ENCODE results near the gene COX19. TPM values are rescaled to one million over a fixed set of nuclear protein-coding genes. Genes with fewer than 3 reads are reported as not detected.
A peak's percentile ranks its signal among the peaks of the same experiment; 100 is the strongest.

COX19 gene
- polyA plus RNA-seq, 3 donors: 7.4 to 15.0 (median 7.6) TPM

GRCh38 chr7:1009747-1010146 lies 34.4 kb upstream of the COX19 start:
- Mint-ChIP-seq H3K36me3 (peaks cover 16 to 26% of the 10 kb centered on the region in 2 donors), H3K27me3 (ENCODE audit: low read depth in 3 of 3) (peaks cover 0 to 7% (median 0%) of the 10 kb centered on the region in 3 donors), H3K4me1 (peaks cover 3% of the 10 kb centered on the region), H3K27ac (peak overlapping the region in 1 of 7 donors; percentile 30), H3K4me3 (no peak overlapping the region), H3K9me3 (peaks cover 0 to 3% (median 2%) of the 10 kb centered on the region in 7 donors)
- Histone ChIP-seq H3K4me3 (replicated peaks in 1 of 3; ENCODE audit: low read depth in 2 of 3, low read length in 3 of 3) (no peak overlapping the region), H2AFZ (ENCODE audit: insufficient read depth, low read depth, low read length, poor library complexity, severe bottlenecking) (no peak overlapping the region), H3K9ac (ENCODE audit: insufficient read depth, low read length, poor library complexity, severe bottlenecking) (no peak overlapping the region), H3K4me2 (replicated peaks; ENCODE audit: extremely low read depth, low read length, poor library complexity, severe bottlenecking) (no peak overlapping the region), H3K9me3 (replicated peaks in 1 of 2; ENCODE audit: control insufficient read depth in 1 of 2, insufficient read depth in 1 of 2, low read length in 2 of 2) (no peaks in the 10 kb centered on the region), H3K27ac (ENCODE audit: low read depth in 1 of 2, low read length in 2 of 2) (no peak overlapping the region), H3K36me3 (replicated peaks in 1 of 2; ENCODE audit: control insufficient read depth in 1 of 2, insufficient read depth in 2 of 2, low read length in 2 of 2) (peaks cover 2 to 34% of the 10 kb centered on the region in 2 donors), H3K27me3 (ENCODE audit: control insufficient read depth in 2 of 2, insufficient read depth in 2 of 2, low read length in 2 of 2) (no peaks in the 10 kb centered on the region), H3K4me1 (ENCODE audit: control insufficient read depth in 1 of 2, insufficient read depth in 2 of 2, low read length in 2 of 2) (no peaks in the 10 kb centered on the region), H3K79me2 (ENCODE audit: insufficient read depth, low read length) (no peaks in the 10 kb centered on the region), H4K20me1 (ENCODE audit: insufficient read depth, low read length) (peaks cover 41% of the 10 kb centered on the region)
- DNase-seq: no peak
- intact Hi-C loops (cut with micrococcal nuclease): no loop called here
- WGBS (ENCODE audit: insufficient coverage): 98% methylated on average over 19 of the region's 22 CpGs
- TF ChIP-seq, protein P1, sequence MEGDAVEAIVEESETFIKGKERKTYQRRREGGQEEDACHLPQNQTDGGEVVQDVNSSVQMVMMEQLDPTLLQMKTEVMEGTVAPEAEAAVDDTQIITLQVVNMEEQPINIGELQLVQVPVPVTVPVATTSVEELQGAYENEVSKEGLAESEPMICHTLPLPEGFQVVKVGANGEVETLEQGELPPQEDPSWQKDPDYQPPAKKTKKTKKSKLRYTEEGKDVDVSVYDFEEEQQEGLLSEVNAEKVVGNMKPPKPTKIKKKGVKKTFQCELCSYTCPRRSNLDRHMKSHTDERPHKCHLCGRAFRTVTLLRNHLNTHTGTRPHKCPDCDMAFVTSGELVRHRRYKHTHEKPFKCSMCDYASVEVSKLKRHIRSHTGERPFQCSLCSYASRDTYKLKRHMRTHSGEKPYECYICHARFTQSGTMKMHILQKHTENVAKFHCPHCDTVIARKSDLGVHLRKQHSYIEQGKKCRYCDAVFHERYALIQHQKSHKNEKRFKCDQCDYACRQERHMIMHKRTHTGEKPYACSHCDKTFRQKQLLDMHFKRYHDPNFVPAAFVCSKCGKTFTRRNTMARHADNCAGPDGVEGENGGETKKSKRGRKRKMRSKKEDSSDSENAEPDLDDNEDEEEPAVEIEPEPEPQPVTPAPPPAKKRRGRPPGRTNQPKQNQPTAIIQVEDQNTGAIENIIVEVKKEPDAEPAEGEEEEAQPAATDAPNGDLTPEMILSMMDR (IDR thresholded peaks at IDR 0.05): no peak

- Histone ChIP-seq H4K20me1 (ENCODE audit: insufficient read depth, low read length) (peaks cover 32% of the 10 kb centered on the region), H2AFZ (ENCODE audit: insufficient read depth, low read depth, low read length, poor library complexity, severe bottlenecking) (no peak overlapping the region), H3K27me3 (ENCODE audit: control insufficient read depth in 2 of 2, insufficient read depth in 2 of 2, low read length in 2 of 2) (no peaks in the 10 kb centered on the region), H3K27ac (ENCODE audit: low read depth in 1 of 2, low read length in 2 of 2) (no peak overlapping the region), H3K4me1 (ENCODE audit: control insufficient read depth in 1 of 2, insufficient read depth in 2 of 2, low read length in 2 of 2) (no peaks in the 10 kb centered on the region), H3K4me2 (replicated peaks; ENCODE audit: extremely low read depth, low read length, poor library complexity, severe bottlenecking) (no peak overlapping the region), H3K79me2 (ENCODE audit: insufficient read depth, low read length) (no peaks in the 10 kb centered on the region), H3K4me3 (replicated peaks in 1 of 3; ENCODE audit: low read depth in 2 of 3, low read length in 3 of 3) (no peak overlapping the region), H3K9ac (ENCODE audit: insufficient read depth, low read length, poor library complexity, severe bottlenecking) (no peak overlapping the region), H3K36me3 (replicated peaks in 1 of 2; ENCODE audit: control insufficient read depth in 1 of 2, insufficient read depth in 2 of 2, low read length in 2 of 2) (peaks cover 2 to 34% of the 10 kb centered on the region in 2 donors), H3K9me3 (replicated peaks in 1 of 2; ENCODE audit: control insufficient read depth in 1 of 2, insufficient read depth in 1 of 2, low read length in 2 of 2) (no peaks in the 10 kb centered on the region)
- Mint-ChIP-seq H3K27me3 (ENCODE audit: low read depth in 3 of 3) (peaks cover 0 to 7% (median 0%) of the 10 kb centered on the region in 3 donors), H3K9me3 (peaks cover 0 to 3% (median 2%) of the 10 kb centered on the region in 7 donors), H3K36me3 (peaks cover 16 to 26% of the 10 kb centered on the region in 2 donors), H3K4me1 (peaks cover 3% of the 10 kb centered on the region), H3K27ac (no peak overlapping the region), H3K4me3 (no peak overlapping the region)
- DNase-seq: no peak
- intact Hi-C loops (cut with micrococcal nuclease): no loop called here
- TF ChIP-seq, protein P1 (IDR thresholded peaks at IDR 0.05): no peak
- WGBS (ENCODE audit: insufficient coverage): 96% methylated on average over 37 of the region's 37 CpGs
These were observed 33.5 kb upstream of the COX19 start for GRCh38 chr7:1008733-1009363.

All from CD14-positive monocyte (primary cell).